CD8-positive, alpha-beta memory T cell (primary cell): ENCODE measurements around the gene CCDC78. TPM values are rescaled to one million over a fixed set of nuclear protein-coding genes. Genes with fewer than 3 reads are reported as not detected.

Experiments
- CTCF ChIA-PET: fragments of 350-600 bp; sonication (Branson Sonifier 250); formaldehyde crosslinking; loops from one replicate; lab custom pipeline; 2021; ENCODE audit warnings: antibody characterized with exemption; lab: Charles Lee
- POLR2A ChIA-PET: fragments of 350-600 bp; sonication (Branson Sonifier 250); formaldehyde crosslinking; loops from one replicate; lab custom pipeline; 2021; ENCODE audit warnings: antibody characterized with exemption; lab: Charles Lee
- DNase-seq, 5 donors: peaks; one replicate each; pipeline versions ENCODE4 v3.0.0 to v3.0.0-alpha.2; 2020 to 2022; ENCODE audit warnings: mixed read lengths in 1 of 5
- H3K27ac ChIP-seq: one replicate; pipeline ENCODE4 v1.7.0; 2013; ENCODE audit warnings: low read depth, mild to moderate bottlenecking, low read length, moderate library complexity
- H3K27me3 ChIP-seq: 2 replicates; pipeline ENCODE4 v1.7.0; 2013; ENCODE audit warnings: low read length, mild to moderate bottlenecking; ENCODE audit not compliant: insufficient read depth, poor library complexity, severe bottlenecking
- H3K36me3 ChIP-seq: 2 replicates; pipeline ENCODE4 v1.7.0; 2013; ENCODE audit warnings: mild to moderate bottlenecking, low read length, moderate library complexity; ENCODE audit not compliant: insufficient read depth
- H3K4me1 ChIP-seq: 2 replicates; pipeline ENCODE4 v1.7.0; 2013; ENCODE audit warnings: mild to moderate bottlenecking, low read length, moderate library complexity; ENCODE audit not compliant: insufficient read depth
- H3K4me3 ChIP-seq: 2 replicates; pipeline ENCODE4 v1.7.0; 2013; ENCODE audit warnings: mild to moderate bottlenecking, low read length
- H3K9me3 ChIP-seq: 2 replicates; pipeline ENCODE4 v1.7.0; 2013; ENCODE audit warnings: mild to moderate bottlenecking, low read length
- H3K27ac Mint-ChIP-seq, 8 donors: one replicate each; pipeline ENCODE4 v1.8.0; 2020 to 2021; ENCODE audit warnings: mixed read lengths in 8 of 8, mild to moderate bottlenecking in 6 of 8, inconsistent platforms in 3 of 8, moderate library complexity in 3 of 8
- H3K27me3 Mint-ChIP-seq, 2 donors: one replicate each; pipeline ENCODE4 v1.8.0; 2020 to 2021; ENCODE audit warnings: mixed read lengths in 2 of 2, mild to moderate bottlenecking in 1 of 2, moderate library complexity in 1 of 2
- H3K36me3 Mint-ChIP-seq, 3 donors: one replicate each; pipeline ENCODE4 v1.8.0; 2020 to 2021; ENCODE audit warnings: mixed read lengths in 3 of 3, inconsistent platforms in 1 of 3, mild to moderate bottlenecking in 1 of 3
- H3K4me1 Mint-ChIP-seq, 3 donors: one replicate each; pipeline ENCODE4 v1.8.0; 2020 to 2021; ENCODE audit warnings: mixed read lengths in 3 of 3, inconsistent platforms in 1 of 3, mild to moderate bottlenecking in 1 of 3
- H3K4me3 Mint-ChIP-seq, 7 donors: one replicate each; pipeline ENCODE4 v1.8.0; 2020 to 2021; ENCODE audit warnings: mixed read lengths in 7 of 7, mild to moderate bottlenecking in 6 of 7, moderate library complexity in 4 of 7, inconsistent platforms in 2 of 7
- H3K9me3 Mint-ChIP-seq, 5 donors: one replicate each; pipeline ENCODE4 v1.8.0; 2020 to 2022; ENCODE audit warnings: mixed read lengths in 5 of 5, mild to moderate bottlenecking in 3 of 5, moderate library complexity in 2 of 5, inconsistent platforms in 1 of 5
- polyA plus RNA-seq: library from polyadenylated mRNA; unstranded; fragments of 300-500 nt; fragmentation: Illumina TruSeq; gene quantifications from one replicate; pipeline ENCODE4 v1.2.3, GENCODE V29; 2021
- total RNA-seq, 2 experiments: library from RNA; stranded (reverse); gene quantifications; one replicate each; pipeline ENCODE4 v1.2.3, GENCODE V29; 2021

CCDC78 gene
- total and polyA plus RNA-seq, 3 experiments from 2014 or later = 0.53 to 9.9 (median 9.8) TPM

- H3K27ac ChIP-seq = peak overlapping the region; percentile 44
Observed at GRCh38 chr16:695355-696089, 30.7 kb downstream of the CCDC78 start.

GRCh38 chr16:694863-695354 is 31.3 kb downstream of the CCDC78 start:
- Histone ChIP-seq H3K36me3 (no peaks in the 10 kb centered on the region), H3K27me3 (no peaks in the 10 kb centered on the region), H3K27ac (peak overlapping the region; percentile 31), H3K9me3 (no peaks in the 10 kb centered on the region), H3K4me3 (peak overlapping the region; percentile 51), H3K4me1 (peaks cover 23% of the 10 kb centered on the region)
- POLR2A ChIA-PET = interaction anchor here (0.5 to 2.1 kb wide), 15 partner anchors 11 to 917 kb away, joined by 3 to 21 read pairs (median 5); partner anchors contain the start of genes ANTKMT, CCDC78, CIAO3 and CRAMP1
- Mint-ChIP-seq H3K27me3 (peaks cover 0 to 1% of the 10 kb centered on the region in 2 donors), H3K9me3 (no peaks in the 10 kb centered on the region), H3K4me3 (peak overlapping the region in 6 of 7 donors; percentile 23 to 84 (median 70)), H3K36me3 (peaks cover 0 to 5% (median 0%) of the 10 kb centered on the region in 3 donors), H3K27ac (peak overlapping the region in 2 of 8 donors; percentile 41 to 67), H3K4me1 (peaks cover 28 to 51% (median 37%) of the 10 kb centered on the region in 3 donors)
- DNase-seq = peak in 2 of 5 donors; percentile 31 to 55
- CTCF ChIA-PET = interaction anchor here (1.0 to 1.8 kb wide), 8 partner anchors 13 to 59 kb away, joined by 3 to 10 read pairs (median 4); partner anchors contain the start of genes CIAO3, METTL26, RHOT2 and STUB1

More at GRCh38 chr16:695355-696089, 30.7 kb downstream of the CCDC78 start:
- H3K27me3 ChIP-seq = no peaks in the 10 kb centered on the region
- ChIA-PET CTCF (interaction anchor here (0.9 to 1.8 kb wide), 9 partner anchors 13 to 59 kb away, joined by 3 to 10 read pairs (median 3); partner anchors contain the start of genes CIAO3, METTL26, RHOT2 and STUB1), POLR2A (interaction anchor here (0.5 to 2.1 kb wide), 17 partner anchors 9 to 916 kb away, joined by 3 to 21 read pairs (median 4); partner anchors contain the start of genes ANTKMT, CAPN15, CCDC78 and CIAO3)
- peak; percentile 35 to 79 (median 65) for DNase-seq
- H3K9me3 Mint-ChIP-seq = no peaks in the 10 kb centered on the region
- peaks cover 0 to 1% of the 10 kb centered on the region in 2 donors for H3K27me3 Mint-ChIP-seq
- peak overlapping the region; percentile 73 for H3K4me3 ChIP-seq
- peak overlapping the region; percentile 76 to 84 (median 80) for H3K4me3 Mint-ChIP-seq
- H3K4me1 ChIP-seq = peaks cover 29% of the 10 kb centered on the region
- no peaks in the 10 kb centered on the region for H3K36me3 ChIP-seq
- no peaks in the 10 kb centered on the region for H3K9me3 ChIP-seq
- H3K4me1 Mint-ChIP-seq = peaks cover 27 to 50% (median 31%) of the 10 kb centered on the region in 3 donors
- peak overlapping the region in 6 of 8 donors; percentile 5 to 86 (median 64) for H3K27ac Mint-ChIP-seq
- H3K36me3 Mint-ChIP-seq = peaks cover 0 to 2% (median 0%) of the 10 kb centered on the region in 3 donors

- DNase-seq = no peak
- Mint-ChIP-seq H3K4me1 (peaks cover 32 to 53% (median 32%) of the 10 kb centered on the region in 3 donors), H3K27ac (peak overlapping the region in 5 of 8 donors; percentile 43 to 60 (median 51)), H3K27me3 (peaks cover 0 to 1% of the 10 kb centered on the region in 2 donors), H3K9me3 (no peaks in the 10 kb centered on the region), H3K36me3 (peaks cover 0 to 6% (median 0%) of the 10 kb centered on the region in 3 donors), H3K4me3 (peak overlapping the region; percentile 74 to 90 (median 79))
- Histone ChIP-seq H3K4me3 (peak overlapping the region; percentile 51), H3K36me3 (no peaks in the 10 kb centered on the region), H3K9me3 (no peaks in the 10 kb centered on the region), H3K27me3 (no peaks in the 10 kb centered on the region), H3K27ac (peak overlapping the region; percentile 31), H3K4me1 (peaks cover 22% of the 10 kb centered on the region)
- ChIA-PET CTCF (interaction anchor here (1.1 to 1.8 kb wide), 3 partner anchors 12 to 47 kb away, joined by 5 to 7 read pairs (median 7); partner anchors contain the start of genes CIAO3 and RHOT2), POLR2A (interaction anchor here (0.7 to 2.1 kb wide), 5 partner anchors 10 to 58 kb away, joined by 4 to 15 read pairs (median 8); partner anchors contain the start of genes JMJD8, METTL26 and STUB1)
Observed at GRCh38 chr16:694187-694862, 31.9 kb downstream of the CCDC78 start.

- peak in 3 of 5 donors; percentile 33 to 53 (median 43) for DNase-seq
- Histone ChIP-seq H3K9me3 (no peaks in the 10 kb centered on the region), H3K36me3 (no peaks in the 10 kb centered on the region), H3K4me3 (no peak overlapping the region), H3K4me1 (peaks cover 22% of the 10 kb centered on the region), H3K27me3 (no peaks in the 10 kb centered on the region), H3K27ac (no peak overlapping the region)
- peak overlapping the region in 3 of 7 donors; percentile 24 to 34 (median 29) for H3K4me3 Mint-ChIP-seq
- H3K36me3 Mint-ChIP-seq = peaks cover 0 to 6% (median 0%) of the 10 kb centered on the region in 3 donors
- no peaks in the 10 kb centered on the region for H3K9me3 Mint-ChIP-seq
- H3K4me1 Mint-ChIP-seq = peaks cover 26 to 53% (median 31%) of the 10 kb centered on the region in 3 donors
- peaks cover 0 to 1% of the 10 kb centered on the region in 2 donors for H3K27me3 Mint-ChIP-seq
- CTCF ChIA-PET = interaction anchor here (1.2 kb wide), 1 partner anchor 12 kb away, joined by 4 read pairs; no protein-coding TSS in a partner anchor
- POLR2A ChIA-PET = no interaction called here
- H3K27ac Mint-ChIP-seq = peak overlapping the region in 1 of 8 donors; percentile 95
Observed at GRCh38 chr16:693766-694165, 32.5 kb downstream of the CCDC78 start.

- H3K9me3 Mint-ChIP-seq = no peaks in the 10 kb centered on the region
- peak overlapping the region in 2 of 8 donors; percentile 64 to 95 for H3K27ac Mint-ChIP-seq
- ChIA-PET POLR2A (interaction anchor here (0.6 kb wide), 1 partner anchor 9 kb away, joined by 4 read pairs; the partner anchor contains the start of gene JMJD8), CTCF (interaction anchor here (1.2 kb wide), 1 partner anchor 12 kb away, joined by 4 read pairs; no protein-coding TSS in a partner anchor)
- Histone ChIP-seq H3K36me3 (no peaks in the 10 kb centered on the region), H3K4me3 (no peak overlapping the region), H3K27ac (no peak overlapping the region), H3K9me3 (no peaks in the 10 kb centered on the region), H3K27me3 (no peaks in the 10 kb centered on the region), H3K4me1 (peaks cover 26% of the 10 kb centered on the region)
- H3K27me3 Mint-ChIP-seq = peaks cover 0 to 1% of the 10 kb centered on the region in 2 donors
- peaks cover 26 to 54% (median 32%) of the 10 kb centered on the region in 3 donors for H3K4me1 Mint-ChIP-seq
- peak overlapping the region in 3 of 7 donors; percentile 24 to 84 (median 34) for H3K4me3 Mint-ChIP-seq
- peaks cover 0 to 6% (median 0%) of the 10 kb centered on the region in 3 donors for H3K36me3 Mint-ChIP-seq
- no peak for DNase-seq
Observed at GRCh38 chr16:693364-693763, 32.9 kb downstream of the CCDC78 start.

GRCh38 chr16:692356-693108 is 33.7 kb downstream of the CCDC78 start:
- Mint-ChIP-seq H3K4me3 (peak overlapping the region in 6 of 7 donors; percentile 1 to 96 (median 38)), H3K27me3 (peaks cover 0 to 1% of the 10 kb centered on the region in 2 donors), H3K27ac (peak overlapping the region in 5 of 8 donors; percentile 18 to 95 (median 42)), H3K9me3 (no peaks in the 10 kb centered on the region), H3K36me3 (peaks cover 0 to 8% (median 0%) of the 10 kb centered on the region in 3 donors), H3K4me1 (peaks cover 26 to 54% (median 32%) of the 10 kb centered on the region in 3 donors)
- H3K9me3 ChIP-seq = no peaks in the 10 kb centered on the region
- no peaks in the 10 kb centered on the region for H3K36me3 ChIP-seq
- DNase-seq = no peak
- H3K4me1 ChIP-seq = peaks cover 28% of the 10 kb centered on the region
- H3K4me3 ChIP-seq = no peak overlapping the region
- ChIA-PET POLR2A (interaction anchor here (0.6 kb wide), 1 partner anchor 8 kb away, joined by 4 read pairs; the partner anchor contains the start of gene JMJD8), CTCF (interaction anchor here (1.2 kb wide), 1 partner anchor 11 kb away, joined by 4 read pairs; no protein-coding TSS in a partner anchor)
- H3K27me3 ChIP-seq = no peaks in the 10 kb centered on the region
- no peak overlapping the region for H3K27ac ChIP-seq
